HEK293T (cell line): ENCODE results near the gene NOL4L.

Experiments used
- CTCF ChIA-PET: fragments of 350-600 bp; formaldehyde crosslinking; extraction: SDS; loops from one replicate; lab custom pipeline; 2021; ENCODE audit warnings: antibody characterized with exemption, inconsistent platforms; lab: Yijun Ruan, JAX
- POLR2A ChIA-PET: fragments of 350-600 bp; formaldehyde crosslinking; extraction: SDS; loops from one replicate; lab custom pipeline; 2020; ENCODE audit warnings: antibody characterized with exemption, inconsistent platforms; lab: Yijun Ruan, JAX
- DNase-seq: peaks from one replicate; pipeline ENCODE4 v3.0.0; 2012; ENCODE audit warnings: mixed read lengths; ENCODE audit errors: extremely low spot score
- ARNT ChIP-seq: fragments of 450-650 bp; IDR thresholded peaks from 2 replicates; pipeline ENCODE4 v1.6.1; 2017; ENCODE audit warnings: mild to moderate bottlenecking
- BHLHE40 ChIP-seq: fragments of 450-650 bp; IDR thresholded peaks from 2 replicates; pipeline ENCODE4 v1.6.1; 2016; ENCODE audit warnings: mild to moderate bottlenecking, moderate library complexity, borderline replicate concordance
- CTBP1 ChIP-seq: fragments of 450-650 bp; IDR thresholded peaks from 2 replicates; pipeline ENCODE4 v1.6.1; 2016; ENCODE audit warnings: borderline replicate concordance
- ELF4 ChIP-seq: fragments of 450-650 bp; IDR thresholded peaks from 2 replicates; pipeline ENCODE4 v1.6.1; 2017; ENCODE audit warnings: antibody characterized with exemption
- FOXA1 ChIP-seq: fragments of 450-650 bp; IDR thresholded peaks from 2 replicates; pipeline ENCODE4 v1.6.1; 2016; ENCODE audit warnings: mild to moderate bottlenecking
- FOXK2 ChIP-seq: fragments of 450-650 bp; IDR thresholded peaks from 2 replicates; pipeline ENCODE4 v1.6.1; 2016; ENCODE audit warnings: mild to moderate bottlenecking
- FOXM1 ChIP-seq: fragments of 450-650 bp; IDR thresholded peaks from 2 replicates; pipeline ENCODE4 v1.6.1; 2017; ENCODE audit warnings: mild to moderate bottlenecking, borderline replicate concordance
- HDGF ChIP-seq: fragments of 450-650 bp; IDR thresholded peaks from 2 replicates; pipeline ENCODE4 v1.6.1; 2017; ENCODE audit warnings: antibody characterized with exemption, borderline replicate concordance
- L3MBTL2 ChIP-seq: fragments of 450-650 bp; conservative IDR thresholded peaks from 2 replicates; pipeline ENCODE4 v1.6.1; 2016; ENCODE audit warnings: mild to moderate bottlenecking
- LEF1 ChIP-seq: fragments of 450-650 bp; IDR thresholded peaks from 2 replicates; pipeline ENCODE4 v1.6.1; 2017; ENCODE audit warnings: mild to moderate bottlenecking, borderline replicate concordance
- NFRKB ChIP-seq: fragments of 450-650 bp; IDR thresholded peaks from 2 replicates; pipeline ENCODE4 v1.6.1; 2016; ENCODE audit warnings: mild to moderate bottlenecking, moderate library complexity
- PKNOX1 ChIP-seq: fragments of 450-650 bp; IDR thresholded peaks from 2 replicates; pipeline ENCODE4 v1.6.1; 2016
- SP1 ChIP-seq: fragments of 450-650 bp; IDR thresholded peaks from 2 replicates; pipeline ENCODE4 v1.6.1; 2017
- SUZ12 ChIP-seq: fragments of 450-650 bp; IDR thresholded peaks from 2 replicates; pipeline ENCODE4 v1.6.1; 2016; ENCODE audit warnings: mild to moderate bottlenecking
- TARDBP ChIP-seq: fragments of 450-650 bp; IDR thresholded peaks from 2 replicates; pipeline ENCODE4 v1.6.1; 2016
- ZNF384 ChIP-seq: fragments of 450-650 bp; IDR thresholded peaks from 2 replicates; pipeline ENCODE4 v1.6.1; 2016

The NOL4L gene

GRCh38 chr20:32603046-32603726, 18.1 kb upstream of the NOL4L start:
- ChIA-PET CTCF (no interaction called here), POLR2A (no interaction called here)
- no peak for TF ChIP-seq SP1
- no peak for TF ChIP-seq NFRKB
- DNase-seq = no peak

- DNase-seq = no peak
- CTCF ChIA-PET = no interaction called here
- POLR2A ChIA-PET = no interaction called here
- no peak for TF ChIP-seq BHLHE40
- no peak for TF ChIP-seq ELF4
- TF ChIP-seq PKNOX1 = no peak
- no peak for TF ChIP-seq TARDBP
- no peak for TF ChIP-seq SP1
- no peak for TF ChIP-seq FOXA1
- TF ChIP-seq SUZ12 = no peak
- no peak for TF ChIP-seq ARNT
- no peak for TF ChIP-seq HDGF
- TF ChIP-seq L3MBTL2 = no peak
- TF ChIP-seq ZNF384 = no peak
- no peak for TF ChIP-seq NFRKB
- no peak for TF ChIP-seq FOXK2
- no peak for TF ChIP-seq LEF1
Measured at GRCh38 chr20:32602273-32602672, 17.1 kb upstream of the NOL4L start.

GRCh38 chr20:32600681-32601237, 15.6 kb upstream of the NOL4L start:
- POLR2A ChIA-PET = no interaction called here
- no peak for DNase-seq
- no peak for TF ChIP-seq ARNT
- no peak for TF ChIP-seq FOXM1
- TF ChIP-seq L3MBTL2 = no peak
- TF ChIP-seq CTBP1 = no peak
- no peak for TF ChIP-seq NFRKB
- no peak for TF ChIP-seq FOXA1
- TF ChIP-seq ELF4 = no peak
- CTCF ChIA-PET = no interaction called here

- TF ChIP-seq BHLHE40 = no peak
- no peak for TF ChIP-seq ARNT
- TF ChIP-seq LEF1 = no peak
- no peak for TF ChIP-seq CTBP1
- no peak for TF ChIP-seq SP1
- no peak for TF ChIP-seq FOXM1
- no peak for TF ChIP-seq FOXA1
- ChIA-PET CTCF (no interaction called here), POLR2A (no interaction called here)
- no peak for DNase-seq
Measured at GRCh38 chr20:32599783-32600340, 14.7 kb upstream of the NOL4L start.

- CTCF ChIA-PET = no interaction called here
- TF ChIP-seq FOXA1 (no peak), FOXK2 (no peak), SP1 (no peak), CTBP1 (no peak), ELF4 (no peak), SUZ12 (no peak), BHLHE40 (no peak), ARNT (no peak), HDGF (no peak), FOXM1 (no peak), LEF1 (no peak), ZNF384 (no peak), PKNOX1 (no peak)
- no peak for DNase-seq
- POLR2A ChIA-PET = no interaction called here
Measured at GRCh38 chr20:32598606-32599005, 13.5 kb upstream of the NOL4L start.

GRCh38 chr20:32597714-32598113, 12.6 kb upstream of the NOL4L start:
- ChIA-PET POLR2A (no interaction called here), CTCF (no interaction called here)
- TF ChIP-seq SP1 (no peak), ZNF384 (no peak), FOXM1 (no peak), FOXK2 (no peak), TARDBP (no peak), CTBP1 (no peak), PKNOX1 (no peak), FOXA1 (no peak), LEF1 (no peak), HDGF (no peak), BHLHE40 (no peak), NFRKB (no peak), L3MBTL2 (no peak), ELF4 (no peak), ARNT (no peak), SUZ12 (no peak)
- no peak for DNase-seq
